SK-N-SH treated with all-trans-retinoic acid at 6 μM for 48 hours (cell line): ENCODE data around the gene ERC1.

Source experiments
- GLIS3 ChIP-seq: fragments of 250-450 bp; sonication (Bioruptor Pico); IDR thresholded peaks from 2 replicates; pipeline ENCODE4 v1.5.0; 2020; ENCODE audit warnings: mild to moderate bottlenecking, moderate library complexity
- TSHZ2 ChIP-seq: fragments of 250-450 bp; sonication (Bioruptor Pico); IDR thresholded peaks from 2 replicates; pipeline ENCODE4 v1.5.0; 2020; ENCODE audit warnings: mild to moderate bottlenecking, moderate library complexity

GRCh38 chr12:1207276-1207675 is 216.3 kb downstream of the ERC1 start:
- no peak for TF ChIP-seq TSHZ2
- no peak for TF ChIP-seq GLIS3 (CRISPR knock-in tag)
